ENCODE measurements around the gene ODF4. TPM values are rescaled to one million over a fixed set of nuclear protein-coding genes. Genes with fewer than 3 reads are reported as not detected.

ODF4 gene
- total and polyA plus RNA-seq, 9 donors: not detected

- H3K4me1 ChIP-seq (ENCODE audit: control insufficient read depth, insufficient read depth, low read length): peaks cover 14% of the 10 kb centered on the region
- no peak overlapping the region for H3K27ac ChIP-seq (ENCODE audit: low read length)
- no peak overlapping the region for H3K4me3 ChIP-seq (ENCODE audit: low read length)
These were observed 14.7 kb upstream of the ODF4 start for GRCh38 chr17:8324923-8325322.

GRCh38 chr17:8326511-8327302 lies 12.9 kb upstream of the ODF4 start:
- Histone ChIP-seq H3K4me3 (ENCODE audit: low read length) (peak overlapping the region; percentile 52), H3K4me1 (ENCODE audit: control insufficient read depth, insufficient read depth, low read length) (peaks cover 14% of the 10 kb centered on the region), H3K27me3 (ENCODE audit: control insufficient read depth, insufficient read depth, low read length) (no peaks in the 10 kb centered on the region), H3K9me3 (replicated peaks; ENCODE audit: control insufficient read depth, low read depth, low read length) (no peaks in the 10 kb centered on the region), H3K27ac (ENCODE audit: low read length) (peak overlapping the region; percentile 77), H3K36me3 (ENCODE audit: control insufficient read depth, insufficient read depth, low read length) (no peaks in the 10 kb centered on the region)
- 1% methylated on average over 44 of the region's 48 CpGs for WGBS (ENCODE audit: insufficient coverage)
- DNase-seq: peak; percentile 69

More at GRCh38 chr17:8324923-8325322, 14.7 kb upstream of the ODF4 start:
- no CpG with 5 or more reads among the region's 5 CpGs for WGBS (ENCODE audit: insufficient coverage)
- no peaks in the 10 kb centered on the region for H3K27me3 ChIP-seq (ENCODE audit: control insufficient read depth, insufficient read depth, low read length)
- no peaks in the 10 kb centered on the region for H3K9me3 ChIP-seq (replicated peaks; ENCODE audit: control insufficient read depth, low read depth, low read length)
- DNase-seq: no peak
- H3K36me3 ChIP-seq (ENCODE audit: control insufficient read depth, insufficient read depth, low read length): no peaks in the 10 kb centered on the region

GRCh38 chr17:8327303-8327649 lies 12.4 kb upstream of the ODF4 start:
- H3K27ac ChIP-seq (ENCODE audit: low read length): peak overlapping the region; percentile 77

GRCh38 chr17:8332128-8332527 lies 7.5 kb upstream of the ODF4 start:
- Histone ChIP-seq H3K27ac (ENCODE audit: low read length) (no peak overlapping the region), H3K4me3 (ENCODE audit: low read length) (no peak overlapping the region), H3K4me1 (ENCODE audit: control insufficient read depth, insufficient read depth, low read length) (peaks cover 17% of the 10 kb centered on the region), H3K9me3 (replicated peaks; ENCODE audit: control insufficient read depth, low read depth, low read length) (no peaks in the 10 kb centered on the region), H3K36me3 (ENCODE audit: control insufficient read depth, insufficient read depth, low read length) (no peaks in the 10 kb centered on the region), H3K27me3 (ENCODE audit: control insufficient read depth, insufficient read depth, low read length) (peaks cover under 1% of the 10 kb centered on the region)
- no CpG with 5 or more reads among the region's 2 CpGs for WGBS (ENCODE audit: insufficient coverage)
- no peak for DNase-seq

More at GRCh38 chr17:8327303-8327649, 12.4 kb upstream of the ODF4 start:
- DNase-seq: peak; percentile 27
- no peaks in the 10 kb centered on the region for H3K9me3 ChIP-seq (replicated peaks; ENCODE audit: control insufficient read depth, low read depth, low read length)
- H3K4me1 ChIP-seq (ENCODE audit: control insufficient read depth, insufficient read depth, low read length): peaks cover 14% of the 10 kb centered on the region
- WGBS (ENCODE audit: insufficient coverage): 18% methylated on average over 17 of the region's 25 CpGs
- no peaks in the 10 kb centered on the region for H3K27me3 ChIP-seq (ENCODE audit: control insufficient read depth, insufficient read depth, low read length)
- H3K4me3 ChIP-seq (ENCODE audit: low read length): peak overlapping the region; percentile 52
- H3K36me3 ChIP-seq (ENCODE audit: control insufficient read depth, insufficient read depth, low read length): no peaks in the 10 kb centered on the region

GRCh38 chr17:8332688-8333087 lies 7.0 kb upstream of the ODF4 start:
- Histone ChIP-seq H3K27me3 (ENCODE audit: control insufficient read depth, insufficient read depth, low read length) (peaks cover 3% of the 10 kb centered on the region), H3K9me3 (replicated peaks; ENCODE audit: control insufficient read depth, low read depth, low read length) (no peaks in the 10 kb centered on the region), H3K36me3 (ENCODE audit: control insufficient read depth, insufficient read depth, low read length) (no peaks in the 10 kb centered on the region), H3K27ac (ENCODE audit: low read length) (no peak overlapping the region), H3K4me1 (ENCODE audit: control insufficient read depth, insufficient read depth, low read length) (peaks cover 13% of the 10 kb centered on the region), H3K4me3 (ENCODE audit: low read length) (no peak overlapping the region)
- DNase-seq: peak; percentile 43
- 39% methylated on average over 4 of the region's 5 CpGs for WGBS (ENCODE audit: insufficient coverage)

- Histone ChIP-seq H3K27me3 (ENCODE audit: control insufficient read depth, insufficient read depth, low read length) (peaks cover 3% of the 10 kb centered on the region), H3K9me3 (replicated peaks; ENCODE audit: control insufficient read depth, low read depth, low read length) (no peaks in the 10 kb centered on the region), H3K4me1 (ENCODE audit: control insufficient read depth, insufficient read depth, low read length) (peaks cover 16% of the 10 kb centered on the region), H3K27ac (ENCODE audit: low read length) (no peak overlapping the region), H3K4me3 (ENCODE audit: low read length) (no peak overlapping the region), H3K36me3 (ENCODE audit: control insufficient read depth, insufficient read depth, low read length) (no peaks in the 10 kb centered on the region)
- WGBS (ENCODE audit: insufficient coverage): 81% methylated on average over 4 of the region's 4 CpGs
- peak; percentile 29 for DNase-seq
These were observed 6.4 kb upstream of the ODF4 start for GRCh38 chr17:8333281-8333680.

GRCh38 chr17:8337802-8338752 lies 1.6 kb upstream of the ODF4 start:
- 18% methylated on average over 9 of the region's 11 CpGs for WGBS (ENCODE audit: insufficient coverage)
- peaks cover 3% of the 10 kb centered on the region for H3K27me3 ChIP-seq (ENCODE audit: control insufficient read depth, insufficient read depth, low read length)
- no peak for DNase-seq
- H3K9me3 ChIP-seq (replicated peaks; ENCODE audit: control insufficient read depth, low read depth, low read length): no peaks in the 10 kb centered on the region
- no peaks in the 10 kb centered on the region for H3K36me3 ChIP-seq (ENCODE audit: control insufficient read depth, insufficient read depth, low read length)
- H3K4me3 ChIP-seq (ENCODE audit: low read length): no peak overlapping the region
- H3K4me1 ChIP-seq (ENCODE audit: control insufficient read depth, insufficient read depth, low read length): peaks cover 14% of the 10 kb centered on the region
- no peak overlapping the region for H3K27ac ChIP-seq (ENCODE audit: low read length)

GRCh38 chr17:8338753-8339140 lies 893 bp upstream of the ODF4 start:
- Histone ChIP-seq H3K36me3 (ENCODE audit: control insufficient read depth, insufficient read depth, low read length) (no peaks in the 10 kb centered on the region), H3K9me3 (replicated peaks; ENCODE audit: control insufficient read depth, low read depth, low read length) (no peaks in the 10 kb centered on the region), H3K27ac (ENCODE audit: low read length) (no peak overlapping the region), H3K4me3 (ENCODE audit: low read length) (no peak overlapping the region), H3K4me1 (ENCODE audit: control insufficient read depth, insufficient read depth, low read length) (peaks cover 9% of the 10 kb centered on the region), H3K27me3 (ENCODE audit: control insufficient read depth, insufficient read depth, low read length) (peaks cover 3% of the 10 kb centered on the region)
- 67% methylated on average over 1 of the region's 5 CpGs for WGBS (ENCODE audit: insufficient coverage)
- DNase-seq: no peak

- no peak for DNase-seq
- H3K4me1 ChIP-seq (ENCODE audit: control insufficient read depth, insufficient read depth, low read length): peaks cover 6% of the 10 kb centered on the region
- H3K4me3 ChIP-seq (ENCODE audit: low read length): no peak overlapping the region
- no peaks in the 10 kb centered on the region for H3K9me3 ChIP-seq (replicated peaks; ENCODE audit: control insufficient read depth, low read depth, low read length)
- H3K27me3 ChIP-seq (ENCODE audit: control insufficient read depth, insufficient read depth, low read length): peaks cover 3% of the 10 kb centered on the region
- 33% methylated on average over 3 of the region's 4 CpGs for WGBS (ENCODE audit: insufficient coverage)
- no peak overlapping the region for H3K27ac ChIP-seq (ENCODE audit: low read length)
- H3K36me3 ChIP-seq (ENCODE audit: control insufficient read depth, insufficient read depth, low read length): no peaks in the 10 kb centered on the region
These were observed 1.8 kb downstream of the ODF4 start for GRCh38 chr17:8341456-8341855.

GRCh38 chr17:8345052-8345690 lies 5.5 kb downstream of the ODF4 start:
- no peaks in the 10 kb centered on the region for H3K9me3 ChIP-seq (replicated peaks; ENCODE audit: control insufficient read depth, low read depth, low read length)
- H3K27me3 ChIP-seq (ENCODE audit: control insufficient read depth, insufficient read depth, low read length): no peaks in the 10 kb centered on the region
- H3K4me3 ChIP-seq (ENCODE audit: low read length): no peak overlapping the region
- no peaks in the 10 kb centered on the region for H3K4me1 ChIP-seq (ENCODE audit: control insufficient read depth, insufficient read depth, low read length)
- DNase-seq: no peak
- H3K36me3 ChIP-seq (ENCODE audit: control insufficient read depth, insufficient read depth, low read length): no peaks in the 10 kb centered on the region
- H3K27ac ChIP-seq (ENCODE audit: low read length): no peak overlapping the region
- 83% methylated on average over 1 of the region's 6 CpGs for WGBS (ENCODE audit: insufficient coverage)

All from muscle of leg (tissue), 11 donors.